Loucy (cell line): Measurements from ENCODE around the gene FER.
"Not testable (repeated sequence)": the region's sequence is repeated elsewhere in the genome, so short reads cannot be mapped to it uniquely, and the experiment has no call there.

Source experiments
- CTCF ChIP-seq: fragments of 200-600 bp; sonication (generic); conservative IDR thresholded peaks from 2 replicates; pipeline ENCODE4 v1.5.1; 2014; ENCODE audit warnings: mild to moderate bottlenecking, antibody characterized with exemption, low read length
- EZH2phosphoT487 ChIP-seq: fragments of 200-600 bp; IDR thresholded peaks from 2 replicates; pipeline ENCODE4 v1.6.1; 2018; ENCODE audit warnings: antibody characterized with exemption, mild to moderate bottlenecking, moderate library complexity, borderline replicate concordance

GRCh38 chr5:109171437-109172073 lies 423.9 kb downstream of the FER start:
- not testable (repeated sequence) for TF ChIP-seq CTCF, EZH2phosphoT487
